Gastrocnemius medialis (tissue), 4 donors: Measurements from ENCODE around the gene KRTAP10-6.

Experiments
- CTCF ChIP-seq, 5 experiments: fragments of 450-650 bp in 3 of 5; fragments of 200-600 bp in 2 of 5; sonication (generic) in 2 of 5; IDR thresholded peaks in 4 of 5; conservative IDR thresholded peaks in 1 of 5; 1 replicate in 4 of 5; 2 replicates in 1 of 5; pipeline ENCODE4 v1.5.1; 2016 to 2019; ENCODE audit warnings: antibody characterized with exemption in 5 of 5, mild to moderate bottlenecking in 3 of 5, moderate library complexity in 3 of 5
- POLR2A ChIP-seq, 2 donors: fragments of 450-650 bp; IDR thresholded peaks; one replicate each; pipeline ENCODE4 v1.6.1; 2017; ENCODE audit warnings: antibody characterized with exemption in 2 of 2, mild to moderate bottlenecking in 2 of 2, moderate library complexity in 2 of 2

GRCh38 chr21:44592446-44593311 is at the start of gene KRTAP10-6:
- TF ChIP-seq CTCF (IDR thresholded peaks at IDR 0.05 in 4 of 5, conservative IDR thresholded peaks at IDR 0.05 in 1 of 5) (no peak), POLR2A (IDR thresholded peaks at IDR 0.05) (no peak)
